OCI-LY7 (cell line): ENCODE measurements around the gene ELK3.

Source experiments
- CTCF ChIP-seq: fragments of 200-600 bp; sonication (generic); conservative IDR thresholded peaks from 2 replicates; pipeline ENCODE4 v1.5.1; 2014; ENCODE audit warnings: mild to moderate bottlenecking, antibody characterized with exemption, low read length, moderate library complexity, mixed read lengths
- EZH2phosphoT487 ChIP-seq: fragments of 200-600 bp; sonication (generic); IDR thresholded peaks from 2 replicates; pipeline ENCODE4 v1.6.1; 2018; ENCODE audit warnings: low read depth, borderline replicate concordance, mild to moderate bottlenecking, mixed run types, antibody characterized with exemption, low read length, moderate library complexity, mixed read lengths

- TF ChIP-seq CTCF (no peak), EZH2phosphoT487 (no peak)
These were observed 48.4 kb downstream of the ELK3 start for GRCh38 chr12:96242597-96242996.
